Stimulated activated CD8-positive, alpha-beta memory T cell treated with anti-CD3 and anti-CD28 coated beads, Interleukin-15, amount 100 ng/mL, for 4 hours (primary cell): ENCODE measurements around the gene JSRP1.
A peak's percentile ranks its signal among the peaks of the same experiment; 100 is the strongest.

Experiments used
- DNase-seq, 2 donors: peaks; one replicate each; pipeline ENCODE4 v3.0.0-alpha.2; 2020; ENCODE audit warnings: low read depth in 2 of 2

The JSRP1 gene

DNA sequence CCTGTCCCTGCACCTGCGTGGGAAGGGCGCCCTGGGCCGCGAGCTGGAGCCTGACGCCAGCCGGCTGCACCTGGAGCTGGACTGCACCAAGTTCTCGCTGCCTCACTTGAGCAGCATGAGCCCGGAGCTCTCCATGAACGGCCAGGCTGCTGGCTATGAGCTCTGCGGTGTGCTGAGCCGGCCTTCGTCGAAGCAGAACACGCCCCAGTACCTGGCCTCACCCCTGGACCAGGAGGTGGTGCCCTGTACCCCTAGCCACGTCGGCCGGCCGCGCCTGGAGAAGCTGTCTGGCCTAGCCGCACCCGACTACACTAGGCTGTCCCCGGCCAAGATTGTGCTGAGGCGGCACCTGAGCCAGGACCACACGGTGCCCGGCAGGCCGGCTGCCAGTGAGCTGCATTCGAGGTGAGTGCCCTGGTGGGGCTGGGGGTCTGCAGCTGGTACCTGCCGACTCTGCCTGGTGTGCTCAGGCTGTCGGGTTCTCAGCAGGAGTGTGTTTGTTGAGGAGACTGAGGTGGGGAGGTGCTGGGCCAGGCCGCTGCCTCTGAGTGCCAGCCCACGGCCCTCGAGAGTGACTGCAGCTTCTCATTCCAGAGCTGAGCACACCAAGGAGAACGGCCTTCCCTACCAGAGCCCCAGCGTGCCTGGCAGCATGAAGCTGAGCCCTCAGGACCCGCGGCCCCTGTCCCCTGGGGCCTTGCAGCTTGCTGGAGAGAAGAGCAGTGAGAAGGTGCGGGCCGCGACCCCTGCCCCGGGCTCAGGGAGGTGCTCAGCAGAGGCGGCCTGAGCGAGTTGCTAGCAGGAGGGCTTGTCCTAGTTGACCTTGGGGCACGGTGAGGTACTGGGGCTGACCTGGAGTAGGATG is 39.6 kb downstream of the JSRP1 start:
- no peak for DNase-seq

DNA sequence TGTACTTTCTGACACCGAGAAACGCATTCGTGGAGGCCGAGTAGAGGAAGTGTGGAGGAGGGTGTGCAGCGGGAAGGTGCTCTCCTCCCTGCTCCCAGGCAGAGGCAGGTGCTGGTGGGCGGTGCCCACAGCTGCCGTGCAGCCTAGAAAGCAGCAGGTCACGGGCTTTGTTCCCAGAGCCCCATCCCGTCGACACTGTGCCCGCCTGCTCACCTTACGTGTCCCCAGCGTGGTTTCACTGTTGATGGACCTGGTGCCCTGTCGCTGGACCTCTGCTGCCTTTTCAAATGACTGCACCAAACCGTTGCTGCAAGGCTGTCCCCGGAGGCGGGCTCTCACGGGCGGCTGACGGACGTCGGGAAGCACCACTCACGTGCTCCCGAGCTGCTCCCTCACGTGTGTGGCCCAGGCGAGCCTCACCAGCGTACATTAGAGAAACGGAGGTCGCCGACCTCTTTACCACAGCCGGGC is 40.9 kb downstream of the JSRP1 start:
- DNase-seq = no peak

DNA sequence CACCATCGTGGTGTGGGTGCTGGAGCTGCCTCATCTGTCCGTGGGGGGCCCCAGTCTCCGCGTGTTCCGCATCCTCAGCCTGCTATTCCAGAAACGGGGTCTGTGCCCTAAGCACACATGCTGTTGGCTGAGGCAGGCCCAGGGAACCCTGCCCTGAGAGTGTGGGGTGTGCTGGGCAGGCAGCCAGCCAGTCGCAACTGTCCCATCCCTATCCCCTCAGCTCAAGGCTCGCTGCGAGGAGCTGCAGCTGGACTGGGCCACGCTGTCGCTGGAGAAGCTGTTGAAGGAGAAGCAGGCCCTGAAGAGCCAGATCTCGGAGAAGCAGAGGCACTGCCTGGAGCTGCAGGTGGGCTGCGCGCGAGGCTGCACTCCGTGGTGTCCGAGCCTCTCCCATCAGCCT is 42.0 kb downstream of the JSRP1 start:
- no peak for DNase-seq

DNA sequence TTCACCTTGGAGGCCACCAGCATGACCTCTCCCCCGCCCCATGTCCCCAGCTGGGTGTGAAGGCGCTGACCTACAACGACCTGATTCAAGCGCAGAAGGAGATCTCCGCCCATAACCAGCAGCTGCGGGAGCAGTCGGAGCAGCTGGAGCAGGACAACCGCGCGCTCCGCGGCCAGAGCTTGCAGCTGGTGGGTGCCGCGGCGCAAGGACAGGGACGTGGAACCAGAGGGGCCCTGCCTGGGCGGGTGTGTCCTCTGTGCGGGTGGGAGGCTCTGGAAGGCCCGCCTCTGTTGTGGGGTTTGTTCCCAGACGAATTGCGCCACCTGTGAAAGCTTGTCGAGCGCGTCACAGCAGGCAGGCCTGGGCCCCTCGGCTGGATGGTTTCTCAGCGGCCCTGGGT is 42.4 kb downstream of the JSRP1 start:
- DNase-seq = no peak

DNA sequence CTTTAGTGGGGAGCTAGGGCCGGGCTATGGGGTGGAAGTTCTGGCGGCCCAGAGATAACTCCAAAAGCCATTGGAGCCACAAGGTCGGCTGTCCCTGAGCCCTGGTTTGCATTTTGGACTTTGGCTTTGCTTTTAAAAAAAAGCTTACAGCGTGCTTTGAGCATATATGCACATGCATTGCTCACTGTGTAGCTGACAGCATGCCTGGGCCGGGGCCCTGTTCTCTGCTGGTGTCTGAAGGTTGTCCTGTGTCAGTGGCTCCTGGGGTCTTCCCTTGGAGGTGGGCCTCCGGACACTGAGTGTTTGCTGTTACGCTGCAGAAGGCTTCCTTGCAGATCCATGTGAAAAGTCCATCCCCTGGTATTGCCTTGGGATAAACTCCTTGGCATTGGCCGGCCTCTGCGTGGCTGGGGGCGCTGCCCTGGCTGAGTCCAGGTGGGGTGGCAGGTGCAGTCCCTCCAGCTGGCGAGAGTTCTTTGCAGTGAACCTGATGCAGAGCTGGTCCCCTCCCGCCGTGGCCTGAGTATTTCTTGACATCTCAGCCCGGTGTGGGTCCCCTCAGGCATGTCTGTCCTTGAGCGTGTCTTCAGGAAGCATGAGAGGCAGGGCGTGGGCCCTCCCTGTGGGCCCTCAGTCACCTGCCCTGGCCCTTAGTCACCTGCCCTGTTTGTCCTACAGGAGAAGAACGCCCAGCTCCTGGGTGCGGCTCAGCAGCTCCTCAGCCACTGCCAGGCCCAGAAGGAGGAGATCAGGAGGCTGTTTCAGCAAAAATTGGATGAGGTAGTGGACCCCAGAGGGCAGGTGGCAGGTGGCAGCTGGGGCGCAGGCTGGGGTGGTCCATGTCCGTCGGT is 43.1 kb downstream of the JSRP1 start:
- no peak for DNase-seq

DNA sequence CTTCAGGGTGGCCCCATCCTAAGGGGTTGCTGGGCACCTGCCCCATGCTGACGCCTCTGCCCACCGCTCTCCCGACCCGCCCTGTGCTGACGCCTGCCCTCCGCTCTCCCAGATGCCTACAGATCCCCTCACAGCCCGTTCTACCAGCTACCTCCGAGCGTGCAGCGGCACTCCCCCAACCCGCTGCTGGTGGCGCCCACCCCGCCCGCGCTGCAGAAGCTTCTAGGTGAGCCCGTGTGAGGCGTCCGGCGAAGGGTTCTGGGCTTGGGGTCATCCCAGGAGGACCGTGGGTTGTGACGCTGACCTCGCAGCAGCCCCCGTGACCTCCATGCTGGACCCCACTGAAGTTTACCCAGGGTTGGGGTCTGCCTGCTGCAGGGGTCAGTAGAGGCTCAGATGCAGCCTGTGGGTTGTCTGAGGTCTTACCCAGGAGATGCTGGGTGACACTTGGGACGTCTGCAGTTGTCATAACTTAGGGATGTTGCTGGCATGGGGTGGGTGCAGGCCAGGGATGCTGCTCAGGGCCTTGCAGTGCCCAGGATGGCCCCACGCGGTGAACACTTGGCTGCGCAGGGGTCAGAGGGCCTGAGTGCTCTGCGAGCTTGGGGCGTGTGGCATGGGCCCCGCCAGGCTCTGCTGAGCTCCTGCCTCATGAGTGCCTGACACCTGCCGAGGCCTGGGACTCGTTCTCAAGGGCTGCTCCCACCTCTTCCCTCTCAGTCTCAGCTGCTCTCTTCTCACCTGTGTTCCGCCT is 45.1 kb downstream of the JSRP1 start:
- no peak for DNase-seq

DNA sequence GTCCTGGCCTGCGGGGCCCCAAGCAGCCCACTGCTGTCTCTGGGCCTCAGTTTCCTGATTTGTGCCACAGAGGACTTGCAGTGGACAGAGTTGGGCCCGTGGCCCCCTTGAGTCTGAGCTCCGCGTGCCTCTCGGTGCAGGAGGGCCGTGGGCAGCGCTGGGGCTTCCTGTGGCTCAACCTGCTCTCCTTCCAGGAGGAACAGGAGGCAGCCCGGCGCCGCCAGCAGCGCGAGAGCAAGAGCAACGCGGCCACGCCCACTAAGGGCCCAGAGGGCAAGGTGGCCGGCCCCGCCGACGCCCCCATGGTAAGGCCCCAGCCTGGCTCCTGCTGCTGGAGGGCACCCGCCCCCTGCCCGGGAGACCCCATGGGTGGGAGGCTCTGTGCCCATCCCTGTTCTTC is 46.0 kb downstream of the JSRP1 start:
- DNase-seq = no peak

DNA sequence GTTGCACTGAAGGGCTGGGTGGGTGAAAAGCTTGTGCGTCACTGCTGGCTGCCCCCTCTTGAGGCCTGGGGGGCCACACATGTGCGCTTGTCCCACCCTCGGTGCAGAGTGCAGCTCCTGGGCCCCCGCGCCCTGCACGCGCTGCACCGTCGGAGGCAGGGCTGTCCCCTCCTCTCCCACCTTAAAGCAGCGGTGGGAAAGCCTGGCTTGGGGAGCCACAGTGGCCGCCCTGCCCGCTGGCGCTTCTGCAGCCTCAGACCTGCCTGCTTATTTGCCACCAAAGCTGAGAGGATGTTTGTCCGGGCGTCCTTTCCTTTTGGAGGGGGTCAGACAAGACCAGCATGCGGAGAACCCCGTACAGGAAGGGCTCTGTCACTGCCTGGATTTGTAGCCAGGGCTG is 46.8 kb downstream of the JSRP1 start:
- no peak for DNase-seq

DNA sequence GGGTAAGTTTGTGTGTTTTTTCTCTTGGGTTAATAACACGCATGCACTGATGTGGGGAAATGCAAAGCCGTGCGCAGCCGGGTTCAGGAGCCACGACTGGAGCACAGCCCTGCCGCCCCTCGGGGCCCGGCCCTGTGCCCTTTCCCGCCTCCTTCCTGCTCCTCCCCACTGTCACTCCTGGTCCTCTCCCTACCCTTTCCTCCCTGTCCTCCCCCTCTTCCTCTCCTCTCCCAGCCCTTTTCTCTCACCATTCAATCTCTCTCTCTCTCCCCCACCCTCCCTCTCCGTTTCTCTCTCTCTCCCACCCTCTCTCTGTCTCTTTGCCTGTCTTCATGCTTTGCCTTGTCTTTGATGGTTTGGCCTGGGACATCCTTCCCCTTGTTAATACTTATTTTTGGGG is 47.2 kb downstream of the JSRP1 start:
- DNase-seq = no peak

DNA sequence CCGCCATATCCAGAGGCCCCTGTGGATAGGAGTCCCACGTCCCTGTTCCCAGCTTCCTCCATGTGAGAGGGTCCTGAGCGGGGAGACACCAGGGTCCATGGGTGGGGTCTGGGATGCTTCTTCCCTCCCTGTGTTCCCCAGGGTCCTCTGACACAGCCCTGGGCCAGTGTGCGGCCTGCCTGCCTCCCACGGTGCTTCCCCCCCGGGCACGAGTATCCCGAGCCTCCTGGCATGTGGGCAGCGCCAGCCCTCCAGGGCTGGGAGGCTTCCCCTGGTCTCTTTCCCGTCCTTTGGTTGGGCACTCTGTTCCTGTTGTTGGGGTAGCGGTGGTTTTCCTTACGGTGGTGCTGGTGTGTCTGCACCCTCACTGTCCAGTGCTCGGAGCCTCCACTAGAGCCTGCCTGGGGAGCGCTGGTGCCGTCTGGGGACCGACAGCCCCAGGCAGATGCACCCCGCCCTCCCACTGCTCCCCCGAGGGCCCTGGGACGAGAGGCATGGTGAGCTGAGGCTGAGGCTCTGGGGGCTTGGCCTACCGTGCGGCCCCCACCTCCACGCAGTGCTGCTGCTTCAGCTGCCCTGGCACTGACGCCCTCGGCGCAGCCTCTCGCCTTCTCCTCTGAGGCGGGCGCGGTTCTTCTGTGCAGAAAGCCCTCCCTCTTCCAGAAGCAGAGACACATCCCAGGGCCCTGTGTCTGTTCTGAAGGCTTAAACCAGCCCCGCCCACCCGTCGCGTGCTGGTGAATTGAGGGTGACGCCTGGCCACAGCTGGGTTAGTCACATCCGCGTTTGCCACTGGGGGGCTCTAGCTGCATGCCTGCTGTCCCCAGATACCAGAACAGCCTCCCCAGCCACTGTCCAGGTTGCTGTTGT is 48.0 kb downstream of the JSRP1 start:
- DNase-seq = peak; percentile 10 to 17

DNA sequence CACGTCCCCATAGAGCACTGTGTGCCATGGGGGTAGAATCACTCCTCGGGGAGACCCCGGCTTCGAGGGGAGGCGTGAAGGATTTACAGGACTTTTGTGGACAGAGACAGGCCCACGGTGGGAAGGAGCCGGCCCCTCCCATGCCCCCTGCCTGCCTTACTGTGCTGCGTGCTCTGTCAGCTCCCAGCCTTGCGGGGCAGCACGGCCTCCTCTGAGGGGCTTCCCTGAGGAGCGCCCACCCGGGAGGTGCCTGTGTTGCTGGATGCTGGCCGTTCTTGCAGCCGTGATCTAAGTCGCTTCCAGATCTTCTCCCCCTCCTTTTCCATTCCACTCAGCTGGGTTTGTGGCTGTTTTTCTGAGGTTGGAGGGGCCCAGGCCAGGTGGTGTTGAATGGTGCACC is 49.2 kb downstream of the JSRP1 start:
- DNase-seq = no peak

DNA sequence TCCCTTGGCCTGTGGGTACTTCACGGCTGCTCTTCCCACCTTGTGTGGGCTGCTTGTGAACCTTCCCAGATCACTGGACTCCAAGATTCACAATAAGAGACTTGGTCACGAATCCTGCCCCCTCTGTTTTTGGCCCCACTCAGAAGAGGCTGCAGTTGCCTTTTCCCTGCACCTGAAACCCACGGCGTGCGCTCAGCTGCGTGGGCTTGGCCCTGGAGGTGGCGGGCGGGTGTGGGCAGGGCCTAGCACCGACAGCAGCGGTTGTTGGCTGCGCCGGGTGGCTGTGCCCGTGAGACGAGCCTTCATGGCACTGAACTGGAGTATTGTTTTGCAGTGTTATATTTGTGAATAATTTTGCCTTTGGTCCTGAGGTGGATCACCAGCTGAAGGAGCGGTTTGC is 53.9 kb downstream of the JSRP1 start:
- DNase-seq = no peak
